OCI-LY1 (cell line): ENCODE measurements around the gene KRT12.

ENCODE experiments used
- H2AFZ ChIP-seq: fragments of 200-600 bp; sonication (generic), shearing (Covaris generic); 2 replicates; pipeline ENCODE4 v1.6.0; 2014; ENCODE audit warnings: antibody characterized with exemption, mild to moderate bottlenecking, low read length
- H3F3A ChIP-seq: fragments of 200-600 bp; sonication (generic), shearing (Covaris generic); 2 replicates; pipeline ENCODE4 v1.6.0; 2014; ENCODE audit warnings: mild to moderate bottlenecking, antibody characterized with exemption, low read length, moderate library complexity; ENCODE audit not compliant: insufficient read depth
- H3K27ac ChIP-seq: fragments of 200-600 bp; sonication (generic); 2 replicates; pipeline ENCODE4 v1.5.1; 2014; ENCODE audit warnings: low read length, mixed run types, mild to moderate bottlenecking, low read depth; ENCODE audit not compliant: poor library complexity, severe bottlenecking
- H3K27me3 ChIP-seq: fragments of 200-600 bp; sonication (generic); 2 replicates; pipeline ENCODE4 v1.6.0; 2014; ENCODE audit warnings: antibody characterized with exemption, mild to moderate bottlenecking, low read length, moderate library complexity; ENCODE audit not compliant: insufficient read depth
- H3K36me3 ChIP-seq: fragments of 200-600 bp; sonication (generic); 2 replicates; pipeline ENCODE4 v1.6.1; 2014; ENCODE audit warnings: mild to moderate bottlenecking, antibody characterized with exemption, low read length, moderate library complexity, mixed read lengths; ENCODE audit not compliant: insufficient read depth
- H3K4me1 ChIP-seq: fragments of 200-600 bp; sonication (generic); 2 replicates; pipeline ENCODE4 v1.5.1; 2014; ENCODE audit warnings: mild to moderate bottlenecking, low read length, moderate library complexity; ENCODE audit not compliant: insufficient read depth, severe bottlenecking
- H3K4me2 ChIP-seq: fragments of 200-600 bp; sonication (generic), shearing (Covaris generic); 2 replicates; pipeline ENCODE4 v1.6.1; 2014; ENCODE audit warnings: low read length
- H3K4me3 ChIP-seq: fragments of 200-600 bp; sonication (generic); 2 replicates; pipeline ENCODE4 v1.5.1; 2014; ENCODE audit warnings: low read length, low read depth, mild to moderate bottlenecking, mixed read lengths; ENCODE audit not compliant: poor library complexity, severe bottlenecking
- H3K79me2 ChIP-seq: fragments of 200-600 bp; shearing (Covaris generic); 2 replicates; pipeline ENCODE4 v1.6.1; 2016; ENCODE audit warnings: mixed run types, low read length, mixed read lengths; ENCODE audit not compliant: insufficient read depth
- H3K9ac ChIP-seq: fragments of 200-600 bp; sonication (generic), shearing (Covaris generic); 2 replicates; pipeline ENCODE4 v1.6.1; 2014; ENCODE audit warnings: mild to moderate bottlenecking, low read length, mixed read lengths
- H3K9me2 ChIP-seq: fragments of 200-600 bp; sonication (generic), shearing (Covaris generic); 2 replicates; pipeline ENCODE4 v1.6.1; 2014; ENCODE audit warnings: low read depth, mild to moderate bottlenecking, low read length, mixed read lengths
- H3K9me3 ChIP-seq: fragments of 200-600 bp; shearing (Covaris generic); 2 replicates; pipeline ENCODE4 v1.6.1; 2014; ENCODE audit warnings: low read length, mixed read lengths
- H4K20me1 ChIP-seq: fragments of 200-600 bp; sonication (generic), shearing (Covaris generic); 2 replicates; pipeline ENCODE4 v1.6.0; 2016; ENCODE audit warnings: mild to moderate bottlenecking, low read length; ENCODE audit not compliant: insufficient read depth
- EZH2 ChIP-seq: fragments of 200-600 bp; sonication (generic), shearing (Covaris generic); IDR thresholded peaks from 2 replicates; pipeline ENCODE4 v1.8.0; 2017; ENCODE audit warnings: borderline replicate concordance, mixed run types, mild to moderate bottlenecking, antibody characterized with exemption, low read length, moderate library complexity, mixed read lengths
- TF ChIP-seq, protein P1 (sequence below): fragments of 200-600 bp; sonication (generic), shearing (Covaris generic); IDR thresholded peaks from 2 replicates; pipeline ENCODE4 v1.5.1; 2017; ENCODE audit warnings: mild to moderate bottlenecking, antibody characterized with exemption, low read length, moderate library complexity, mixed read lengths

KRT12 gene

DNA sequence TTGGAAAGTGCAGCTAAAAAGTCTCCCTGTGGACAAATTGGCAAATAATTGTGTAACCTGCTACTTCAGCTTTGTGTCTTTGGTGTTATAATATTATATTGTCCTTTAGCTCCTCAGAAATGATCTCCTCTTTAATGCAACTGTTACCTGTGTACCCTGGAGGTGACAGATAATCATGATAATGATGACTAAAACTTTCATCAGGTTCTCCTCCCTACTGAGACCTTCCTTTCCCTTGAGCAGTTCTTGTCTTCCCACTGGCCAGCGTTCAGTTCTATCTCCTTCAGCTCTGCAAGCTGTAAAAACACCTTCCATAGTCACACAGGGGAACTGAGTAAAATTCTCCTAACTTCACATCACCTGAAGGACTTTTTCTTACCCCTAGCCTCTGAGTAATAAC lies 14.7 kb downstream of the KRT12 start:
- Histone ChIP-seq H3K4me1 (no peaks in the 10 kb centered on the region), H3K4me2 (no peak overlapping the region), H3K79me2 (no peaks in the 10 kb centered on the region), H3K9me2 (no peaks in the 10 kb centered on the region), H3K4me3 (no peak overlapping the region), H3K27ac (no peak overlapping the region), H3K9me3 (no peaks in the 10 kb centered on the region), H2AFZ (no peak overlapping the region), H3K27me3 (no peaks in the 10 kb centered on the region; the same call in 1 of the 2 replicates), H3F3A (no peaks in the 10 kb centered on the region), H3K36me3 (no peaks in the 10 kb centered on the region), H4K20me1 (no peaks in the 10 kb centered on the region), H3K9ac (no peak overlapping the region)
- TF ChIP-seq, protein P1, sequence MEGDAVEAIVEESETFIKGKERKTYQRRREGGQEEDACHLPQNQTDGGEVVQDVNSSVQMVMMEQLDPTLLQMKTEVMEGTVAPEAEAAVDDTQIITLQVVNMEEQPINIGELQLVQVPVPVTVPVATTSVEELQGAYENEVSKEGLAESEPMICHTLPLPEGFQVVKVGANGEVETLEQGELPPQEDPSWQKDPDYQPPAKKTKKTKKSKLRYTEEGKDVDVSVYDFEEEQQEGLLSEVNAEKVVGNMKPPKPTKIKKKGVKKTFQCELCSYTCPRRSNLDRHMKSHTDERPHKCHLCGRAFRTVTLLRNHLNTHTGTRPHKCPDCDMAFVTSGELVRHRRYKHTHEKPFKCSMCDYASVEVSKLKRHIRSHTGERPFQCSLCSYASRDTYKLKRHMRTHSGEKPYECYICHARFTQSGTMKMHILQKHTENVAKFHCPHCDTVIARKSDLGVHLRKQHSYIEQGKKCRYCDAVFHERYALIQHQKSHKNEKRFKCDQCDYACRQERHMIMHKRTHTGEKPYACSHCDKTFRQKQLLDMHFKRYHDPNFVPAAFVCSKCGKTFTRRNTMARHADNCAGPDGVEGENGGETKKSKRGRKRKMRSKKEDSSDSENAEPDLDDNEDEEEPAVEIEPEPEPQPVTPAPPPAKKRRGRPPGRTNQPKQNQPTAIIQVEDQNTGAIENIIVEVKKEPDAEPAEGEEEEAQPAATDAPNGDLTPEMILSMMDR: no peak
- no peak for TF ChIP-seq EZH2

DNA sequence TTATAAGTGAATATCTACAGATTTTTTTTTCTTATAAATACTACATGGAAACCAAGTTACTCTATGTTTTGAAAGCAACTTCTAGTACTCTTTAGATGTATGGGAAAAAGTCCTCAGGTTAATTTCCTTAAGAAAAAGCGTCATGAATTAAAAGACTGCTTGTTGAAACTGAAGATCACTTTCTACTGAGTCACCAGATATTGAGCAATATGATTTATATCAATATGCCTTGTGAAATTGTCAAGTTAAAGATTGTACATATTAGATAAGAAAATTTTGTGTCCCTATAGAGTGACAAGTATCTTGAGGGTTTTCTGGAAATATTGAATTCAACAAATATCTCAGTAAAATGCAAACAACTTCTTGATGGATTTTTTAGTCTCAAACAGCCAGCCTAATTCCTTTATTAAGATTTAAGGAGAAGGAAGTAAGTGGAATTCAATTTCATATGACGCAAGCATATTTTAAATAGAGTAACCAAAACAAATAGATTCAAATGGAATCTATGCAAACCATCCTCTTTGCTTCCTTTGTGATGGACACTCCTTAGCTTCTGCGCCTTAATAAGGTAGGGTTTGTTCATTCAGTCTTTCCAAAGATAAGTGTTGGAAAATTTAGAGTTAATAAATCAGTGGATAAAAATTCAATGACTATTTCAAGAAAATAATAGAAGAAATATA lies 16.6 kb downstream of the KRT12 start:
- no peak for TF ChIP-seq EZH2
- TF ChIP-seq, protein P1: no peak
- Histone ChIP-seq H3K9ac (no peak overlapping the region), H3K27ac (no peak overlapping the region), H3K9me3 (no peaks in the 10 kb centered on the region), H3K36me3 (no peaks in the 10 kb centered on the region), H3K27me3 (no peaks in the 10 kb centered on the region; the same call in 1 of the 2 replicates), H3K4me3 (no peak overlapping the region), H2AFZ (no peak overlapping the region), H3K4me1 (no peaks in the 10 kb centered on the region), H3F3A (no peaks in the 10 kb centered on the region), H3K9me2 (no peaks in the 10 kb centered on the region), H3K4me2 (no peak overlapping the region), H3K79me2 (no peaks in the 10 kb centered on the region), H4K20me1 (no peaks in the 10 kb centered on the region)

DNA sequence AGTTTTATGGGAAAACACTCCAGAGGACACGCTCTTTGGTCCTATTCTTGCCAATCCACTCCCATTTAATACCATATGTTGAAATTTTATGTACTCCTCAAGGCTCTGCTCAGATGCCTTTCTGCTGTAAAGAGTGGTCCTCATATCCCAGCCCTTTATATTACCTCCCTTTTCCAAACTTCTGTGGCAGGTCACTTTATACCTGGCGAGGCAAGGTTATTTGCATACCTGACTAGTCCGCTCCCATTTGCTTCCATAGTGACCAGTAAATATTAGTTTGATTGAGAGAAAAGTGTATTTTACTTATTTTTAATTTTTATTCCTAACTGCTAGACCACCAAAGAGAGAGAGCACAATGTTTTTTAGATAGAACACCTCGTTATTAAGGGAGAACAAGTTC lies 17.3 kb downstream of the KRT12 start:
- no peaks in the 10 kb centered on the region for H3F3A ChIP-seq
- H3K4me2 ChIP-seq: no peak overlapping the region
- H3K27me3 ChIP-seq: no peaks in the 10 kb centered on the region; the same call in 1 of the 2 replicates
- no peak overlapping the region for H3K4me3 ChIP-seq
- H2AFZ ChIP-seq: no peak overlapping the region
- H3K9me3 ChIP-seq: no peaks in the 10 kb centered on the region
- no peaks in the 10 kb centered on the region for H3K79me2 ChIP-seq
- H3K4me1 ChIP-seq: no peaks in the 10 kb centered on the region
- H4K20me1 ChIP-seq: no peaks in the 10 kb centered on the region
- no peaks in the 10 kb centered on the region for H3K9me2 ChIP-seq
- no peak for TF ChIP-seq EZH2
- TF ChIP-seq, protein P1: no peak
- no peak overlapping the region for H3K27ac ChIP-seq
- no peak overlapping the region for H3K9ac ChIP-seq
- no peaks in the 10 kb centered on the region for H3K36me3 ChIP-seq
